BJ (cell line): ENCODE measurements around the gene CLNK. TPM values are rescaled to one million over a fixed set of nuclear protein-coding genes. Genes with fewer than 3 reads are reported as not detected.

Experiments used
- CTCF ChIA-PET: fragments of 350-600 bp; formaldehyde crosslinking; extraction: SDS; loops from one replicate; lab custom pipeline; 2021; ENCODE audit warnings: antibody characterized with exemption, inconsistent platforms; lab: Yijun Ruan, JAX
- POLR2A ChIA-PET: fragments of 300-600 bp; sonication (Branson Sonifier 250); formaldehyde crosslinking; extraction: SDS; loops from one replicate; lab custom pipeline; 2021; ENCODE audit warnings: antibody characterized with exemption; lab: Charles Lee
- DNase-seq: peaks from one replicate; pipeline ENCODE4 v3.0.0-alpha.2; 2011; ENCODE audit warnings: low read depth
- H3K27me3 ChIP-seq: 2 replicates; pipeline ENCODE4 v1.6.0; 2011; ENCODE audit warnings: low read length; ENCODE audit not compliant: control insufficient read depth, insufficient read depth
- H3K36me3 ChIP-seq: 2 replicates; pipeline ENCODE4 v1.5.1; 2011; ENCODE audit warnings: low read length; ENCODE audit not compliant: control insufficient read depth, insufficient read depth
- H3K4me3 ChIP-seq: 2 replicates; pipeline ENCODE4 v1.5.1; 2011; ENCODE audit warnings: low read depth, mild to moderate bottlenecking, control low read depth, low read length
- polyA plus RNA-seq: library from polyadenylated mRNA; depleted of rRNA; stranded (reverse); fragments of >200 nt; gene quantifications from 2 replicates; pipeline ENCODE4 v1.2.3, GENCODE V29; 2011
- TF ChIP-seq, protein P1 (sequence below): IDR thresholded peaks from 2 replicates; pipeline ENCODE4 v1.5.1; 2011; ENCODE audit warnings: low read depth, mild to moderate bottlenecking, control low read depth, inconsistent platforms, low read length, moderate library complexity; ENCODE audit not compliant: insufficient read depth

The CLNK gene
- polyA plus RNA-seq, 1 experiment = not detected

DNA sequence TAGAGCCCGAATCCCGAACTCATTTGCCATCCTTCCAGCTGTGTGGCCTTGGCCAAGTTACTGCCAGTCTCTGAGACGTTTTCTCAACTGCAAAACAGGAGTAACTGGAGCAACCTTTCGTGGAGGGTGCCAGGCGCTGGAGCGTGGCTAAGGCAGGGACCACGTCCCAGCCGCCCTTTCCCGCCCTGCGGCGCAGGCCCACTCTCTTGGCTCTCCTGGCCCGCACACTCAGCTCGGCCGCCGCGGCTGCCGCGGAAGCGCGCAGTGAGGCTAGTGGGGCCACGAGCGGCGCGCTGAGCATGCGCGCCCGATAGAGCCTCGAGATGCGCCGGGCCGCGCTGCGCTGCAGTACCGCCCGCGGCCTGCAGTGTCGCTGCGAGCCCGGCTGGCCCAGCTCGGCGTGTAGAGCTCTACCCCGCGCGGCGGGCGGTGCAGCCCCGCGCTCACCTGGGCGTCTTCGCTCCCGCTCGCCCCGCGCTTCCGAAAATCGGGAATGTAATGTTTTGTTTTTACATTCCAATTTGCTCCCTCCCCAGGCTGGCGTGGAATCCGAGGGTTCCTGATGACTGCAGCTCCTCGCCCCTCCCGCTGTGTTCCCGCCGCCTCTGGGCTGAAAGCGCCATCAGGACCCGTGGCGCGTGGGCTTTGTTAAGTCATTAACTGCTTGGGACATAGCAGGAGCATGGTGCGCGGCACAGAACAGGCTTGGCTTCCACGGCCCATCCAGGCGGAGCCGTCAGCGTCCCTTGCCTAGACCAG lies 223.3 kb downstream of the CLNK start:
- TF ChIP-seq, protein P1, sequence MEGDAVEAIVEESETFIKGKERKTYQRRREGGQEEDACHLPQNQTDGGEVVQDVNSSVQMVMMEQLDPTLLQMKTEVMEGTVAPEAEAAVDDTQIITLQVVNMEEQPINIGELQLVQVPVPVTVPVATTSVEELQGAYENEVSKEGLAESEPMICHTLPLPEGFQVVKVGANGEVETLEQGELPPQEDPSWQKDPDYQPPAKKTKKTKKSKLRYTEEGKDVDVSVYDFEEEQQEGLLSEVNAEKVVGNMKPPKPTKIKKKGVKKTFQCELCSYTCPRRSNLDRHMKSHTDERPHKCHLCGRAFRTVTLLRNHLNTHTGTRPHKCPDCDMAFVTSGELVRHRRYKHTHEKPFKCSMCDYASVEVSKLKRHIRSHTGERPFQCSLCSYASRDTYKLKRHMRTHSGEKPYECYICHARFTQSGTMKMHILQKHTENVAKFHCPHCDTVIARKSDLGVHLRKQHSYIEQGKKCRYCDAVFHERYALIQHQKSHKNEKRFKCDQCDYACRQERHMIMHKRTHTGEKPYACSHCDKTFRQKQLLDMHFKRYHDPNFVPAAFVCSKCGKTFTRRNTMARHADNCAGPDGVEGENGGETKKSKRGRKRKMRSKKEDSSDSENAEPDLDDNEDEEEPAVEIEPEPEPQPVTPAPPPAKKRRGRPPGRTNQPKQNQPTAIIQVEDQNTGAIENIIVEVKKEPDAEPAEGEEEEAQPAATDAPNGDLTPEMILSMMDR = peak; percentile 56
- ChIA-PET CTCF (interaction anchor here (0.7 to 3.4 kb wide), 26 partner anchors 8 to 317 kb away, joined by 3 to 31 read pairs (median 3); no protein-coding TSS in a partner anchor), POLR2A (interaction anchor here (0.6 kb wide), 2 partner anchors 21 to 1394 kb away, joined by 3 to 5 read pairs; no protein-coding TSS in a partner anchor)
- H3K4me3 ChIP-seq = peak overlapping the region; percentile 21; the same call in 1 of the 2 replicates
- peaks cover 4% of the 10 kb centered on the region for H3K27me3 ChIP-seq
- no peaks in the 10 kb centered on the region for H3K36me3 ChIP-seq
- no peak for DNase-seq

DNA sequence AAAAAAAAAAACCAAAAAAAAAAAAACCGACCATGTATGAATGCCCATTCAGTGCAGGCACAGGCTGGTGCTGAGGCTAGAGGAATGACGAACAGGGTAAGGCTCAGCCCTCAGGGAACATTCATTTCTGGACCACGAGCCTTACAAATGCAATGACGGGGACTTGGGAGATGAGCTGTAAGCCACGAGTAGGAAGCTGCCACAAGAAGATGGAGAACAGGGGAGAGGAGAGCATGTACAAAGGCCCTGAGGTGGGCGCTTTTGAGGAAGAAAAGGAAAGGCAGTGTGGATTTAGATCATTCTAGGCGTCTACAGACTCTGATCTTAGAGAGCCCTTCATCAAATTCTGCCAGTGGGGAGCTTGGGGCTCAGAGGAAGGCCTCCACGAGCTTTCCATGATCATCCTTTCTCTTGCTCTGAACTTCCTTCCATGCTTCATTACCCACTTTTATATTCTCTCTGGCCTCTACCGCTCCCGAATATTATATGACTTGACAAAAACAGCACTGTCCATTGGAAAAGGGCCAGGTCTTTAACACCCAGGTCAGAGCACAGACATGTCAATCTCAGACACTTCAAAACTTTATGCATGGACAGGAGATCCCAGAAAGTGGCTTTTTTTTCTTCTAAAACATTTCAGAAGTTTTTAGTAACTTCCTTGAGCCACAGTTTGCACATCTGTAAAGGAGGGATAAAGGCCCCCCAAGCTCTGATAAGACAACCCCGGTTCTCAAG lies 224.1 kb downstream of the CLNK start:
- H3K4me3 ChIP-seq = no peak overlapping the region
- peaks cover 4% of the 10 kb centered on the region for H3K27me3 ChIP-seq
- POLR2A ChIA-PET = no interaction called here
- TF ChIP-seq, protein P1 = no peak
- no peak for DNase-seq
- CTCF ChIA-PET = interaction anchor here (0.7 to 3.4 kb wide), 25 partner anchors 7 to 316 kb away, joined by 3 to 31 read pairs (median 3); no protein-coding TSS in a partner anchor
- H3K36me3 ChIP-seq = no peaks in the 10 kb centered on the region

DNA sequence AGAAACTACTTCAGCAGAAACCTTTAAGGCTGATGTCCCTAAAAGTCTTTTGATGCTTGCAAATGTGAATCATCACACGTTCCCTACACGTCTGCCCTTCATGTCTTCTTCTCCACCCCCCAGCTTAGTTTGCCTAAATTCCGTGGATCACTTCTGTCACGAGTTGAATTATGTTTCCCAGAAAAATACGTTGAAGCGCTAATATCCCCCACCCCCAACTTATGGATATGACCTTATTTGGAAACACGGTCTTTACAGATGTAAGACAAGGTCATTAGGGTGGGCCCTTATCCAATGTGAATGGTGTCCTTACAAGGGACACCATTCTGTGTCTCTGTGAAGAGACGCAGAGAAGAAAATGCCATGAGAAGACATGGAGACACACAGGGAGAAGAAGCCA lies 225.3 kb downstream of the CLNK start:
- TF ChIP-seq, protein P1 = no peak
- Histone ChIP-seq H3K4me3 (no peak overlapping the region), H3K36me3 (peaks cover 5% of the 10 kb centered on the region), H3K27me3 (peaks cover 4% of the 10 kb centered on the region)
- POLR2A ChIA-PET = no interaction called here
- CTCF ChIA-PET = no interaction called here
- DNase-seq = no peak

DNA sequence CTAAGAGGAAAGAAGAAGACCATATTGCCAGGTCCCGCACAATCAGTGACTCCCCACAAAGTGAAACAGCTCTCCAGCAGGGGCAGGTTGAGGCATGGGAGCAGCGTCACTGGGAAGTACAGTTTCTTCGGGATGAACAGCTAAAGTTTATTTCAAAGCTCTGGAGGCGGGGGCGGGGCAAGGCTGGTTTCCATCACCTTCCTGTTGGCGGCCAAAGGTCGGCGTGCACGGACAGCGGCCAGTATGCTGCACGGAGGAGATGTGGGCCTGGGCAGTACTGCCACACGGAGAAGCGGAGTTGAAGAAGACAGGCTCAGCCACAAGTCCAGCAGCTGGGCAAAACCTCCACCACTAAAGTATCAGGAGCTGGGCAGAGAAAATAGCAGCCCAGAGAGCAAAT lies 226.4 kb downstream of the CLNK start:
- Histone ChIP-seq H3K4me3 (no peak overlapping the region), H3K27me3 (peaks cover 4% of the 10 kb centered on the region), H3K36me3 (peaks cover 8% of the 10 kb centered on the region)
- ChIA-PET POLR2A (no interaction called here), CTCF (interaction anchor here (1.1 to 1.6 kb wide), 3 partner anchors 28 to 295 kb away, joined by 4 to 5 read pairs (median 4); no protein-coding TSS in a partner anchor)
- no peak for DNase-seq
- TF ChIP-seq, protein P1 = no peak

DNA sequence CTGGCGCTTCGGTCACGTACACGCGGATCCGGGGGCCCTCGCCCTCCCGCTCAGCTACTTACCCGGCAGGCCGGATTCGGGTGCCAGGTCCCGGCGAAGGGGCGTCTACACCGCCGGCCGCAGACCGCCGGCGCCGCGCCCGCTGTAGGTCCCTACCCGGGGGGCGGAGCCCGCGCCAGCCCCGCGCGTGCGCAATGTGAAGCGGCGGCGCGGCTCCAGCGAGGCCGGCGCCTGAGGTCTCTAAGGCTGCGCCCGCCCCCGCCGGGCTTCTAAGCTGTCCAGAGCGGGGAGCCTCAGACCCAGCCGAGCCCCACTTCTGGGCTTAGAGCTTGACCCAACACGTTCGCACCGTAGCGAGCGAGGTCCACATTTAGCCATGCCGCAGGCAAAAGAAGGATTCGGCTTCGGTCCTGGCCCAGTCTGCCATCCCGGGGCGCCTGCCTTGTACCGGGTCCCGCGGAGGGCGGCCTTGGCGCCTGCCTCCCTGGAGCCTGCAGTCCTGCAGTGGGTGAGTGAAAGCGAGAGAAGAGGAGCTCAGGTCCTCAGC lies 227.2 kb downstream of the CLNK start, which contains the start of gene ZNF518B:
TSS of gene ZNF518B (minus strand) at position 172 of the 547 bp plus-strand sequence. CDS start 11,098 bp downstream, outside the sequence.
- peaks cover 8% of the 10 kb centered on the region for H3K36me3 ChIP-seq
- peaks cover 3% of the 10 kb centered on the region for H3K27me3 ChIP-seq
- CTCF ChIA-PET = interaction anchor here (1.1 to 1.6 kb wide), 3 partner anchors 28 to 294 kb away, joined by 4 to 5 read pairs (median 4); no protein-coding TSS in a partner anchor
- DNase-seq = no peak
- TF ChIP-seq, protein P1 = no peak
- H3K4me3 ChIP-seq = peak within 1 kb of the TSS; percentile 65
- POLR2A ChIA-PET = no interaction called here
